ENCODE results near the gene TMEM106A.

- TF ChIP-seq CTCF (conservative IDR thresholded peaks at IDR 0.05 in 1 of 2, IDR thresholded peaks at IDR 0.05 in 1 of 2; ENCODE audit: low read depth in 1 of 2, low read length in 2 of 2), result no peak
- no peak for TF ChIP-seq EZH2 (IDR thresholded peaks at IDR 0.05; ENCODE audit: low read length, missing control alignments)
These were observed 12.6 kb downstream of the TMEM106A start for GRCh38 chr17:43224146-43224705.

Measured in fibroblast of lung (primary cell).